Endothelial cell of umbilical vein (primary cell): Measurements from ENCODE around the gene RGS19. TPM values are rescaled to one million over a fixed set of nuclear protein-coding genes. Genes with fewer than 3 reads are reported as not detected.

Source experiments
- BruUV-seq: library from RNA; stranded (reverse); fragments of 400-500 nt; replicated peaks from 2 replicates; lab custom pipeline; 2021; lab: Mats Ljungman, UMichigan
- CTCF ChIA-PET: fragments of 300-600, 350-600 bp; sonication (Branson Sonifier 250); formaldehyde crosslinking; loops from one replicate; lab custom pipeline; 2021; ENCODE audit warnings: antibody characterized with exemption, inconsistent platforms; lab: Charles Lee
- POLR2A ChIA-PET: fragments of 300-600, 350-600 bp; sonication (Branson Sonifier 250); formaldehyde crosslinking; loops from one replicate; lab custom pipeline; 2021; ENCODE audit warnings: antibody characterized with exemption, inconsistent platforms; lab: Charles Lee
- DNase-seq: peaks from one replicate; pipeline ENCODE4 v3.0.0-alpha.2; 2011; ENCODE audit warnings: low read depth, low spot score
- FAIRE-seq: peaks from 2 replicates; lab custom pipeline; 2011; peaks lifted over from hg19 to GRCh38; lab: Jason Lieb, UNC
- H2AFZ ChIP-seq: 2 replicates; pipeline ENCODE4 v1.6.0; 2012; ENCODE audit warnings: low read depth, low read length, control low read depth, inconsistent platforms
- H3K27ac ChIP-seq: 2 replicates; pipeline ENCODE4 v1.5.1; 2011; ENCODE audit warnings: low read depth, mild to moderate bottlenecking, control low read depth, low read length, moderate library complexity; ENCODE audit not compliant: insufficient read depth
- H3K27me3 ChIP-seq, 2 experiments: 2 replicates each; pipeline versions ENCODE4 v1.6.0 to v1.6.1; 2011; ENCODE audit warnings: low read length in 2 of 2, mixed read lengths in 1 of 2; ENCODE audit not compliant: control insufficient read depth in 2 of 2, insufficient read depth in 2 of 2
- H3K36me3 ChIP-seq, 2 experiments: 2 replicates in 1 of 2; 3 replicates in 1 of 2; pipeline ENCODE4 v1.5.1; 2011; ENCODE audit warnings: low read length in 2 of 2, mild to moderate bottlenecking in 1 of 2, moderate library complexity in 1 of 2; ENCODE audit not compliant: control insufficient read depth in 2 of 2, insufficient read depth in 2 of 2; ENCODE audit errors: extremely low read depth in 1 of 2
- H3K4me1 ChIP-seq: 3 replicates; pipeline ENCODE4 v1.5.1; 2011; ENCODE audit warnings: mild to moderate bottlenecking, low read length; ENCODE audit not compliant: control insufficient read depth, insufficient read depth; ENCODE audit errors: extremely low read depth
- H3K4me2 ChIP-seq: 2 replicates; pipeline ENCODE4 v1.6.1; 2011; ENCODE audit warnings: low read length, control low read depth, mixed read lengths; ENCODE audit not compliant: insufficient read depth
- H3K4me3 ChIP-seq, 3 experiments: fragments of 200-600 bp in 1 of 3; sonication (generic), shearing (Covaris generic) in 1 of 3; replicated peaks in 1 of 3; 2 replicates each; pipeline ENCODE4 v1.5.1; 2011 to 2016; ENCODE audit warnings: control low read depth in 3 of 3, low read length in 3 of 3, mild to moderate bottlenecking in 2 of 3, inconsistent platforms in 1 of 3, low read depth in 1 of 3, moderate library complexity in 1 of 3; ENCODE audit not compliant: insufficient read depth in 1 of 3
- H3K79me2 ChIP-seq: 2 replicates; pipeline ENCODE4 v1.6.0; 2012; ENCODE audit warnings: low read length, inconsistent platforms; ENCODE audit not compliant: control insufficient read depth, insufficient read depth
- H3K9ac ChIP-seq: replicated peaks from 2 replicates; pipeline ENCODE3; 2011; ENCODE audit warnings: low read length, control low read depth; ENCODE audit not compliant: insufficient read depth; ENCODE audit errors: extremely low read depth
- H3K9me1 ChIP-seq: replicated peaks from 3 replicates; pipeline ENCODE4 v1.6.0; 2011; ENCODE audit warnings: mild to moderate bottlenecking, low read length; ENCODE audit not compliant: control insufficient read depth, insufficient read depth; ENCODE audit errors: extremely low read depth
- H3K9me3 ChIP-seq: replicated peaks from 2 replicates; pipeline ENCODE4 v1.5.1; 2012; ENCODE audit warnings: low read length, inconsistent platforms; ENCODE audit not compliant: control insufficient read depth, insufficient read depth
- H4K20me1 ChIP-seq: replicated peaks from 2 replicates; pipeline ENCODE3; 2011; ENCODE audit warnings: mild to moderate bottlenecking, low read length; ENCODE audit not compliant: control insufficient read depth, insufficient read depth; ENCODE audit errors: extremely low read depth
- EZH2 ChIP-seq: IDR thresholded peaks from 2 replicates; pipeline ENCODE4 v1.6.1; 2012; ENCODE audit warnings: borderline replicate concordance, low read depth, mild to moderate bottlenecking, moderate library complexity, low read length, inconsistent platforms; ENCODE audit not compliant: severe bottlenecking
- FOS ChIP-seq: IDR thresholded peaks from 2 replicates; pipeline ENCODE4 v1.6.1; 2011; ENCODE audit warnings: mild to moderate bottlenecking, low read length, moderate library complexity, borderline replicate concordance; ENCODE audit not compliant: insufficient read depth
- GATA2 ChIP-seq: IDR thresholded peaks from 2 replicates; pipeline ENCODE4 v1.7.0; 2011; ENCODE audit warnings: low read depth, mild to moderate bottlenecking, moderate library complexity, mixed read lengths, low read length; ENCODE audit not compliant: insufficient read length, insufficient read depth
- JUN ChIP-seq: IDR thresholded peaks from 2 replicates; pipeline ENCODE4 v1.6.1; 2011; ENCODE audit warnings: borderline replicate concordance, low read depth; ENCODE audit not compliant: insufficient read length, insufficient read depth
- MYC ChIP-seq: IDR thresholded peaks from one replicate; pipeline ENCODE4 v1.6.1; 2011; ENCODE audit warnings: mild to moderate bottlenecking, low read depth, low read length
- POLR2A ChIP-seq: IDR thresholded peaks from 2 replicates; pipeline ENCODE4 v1.6.1; 2012; ENCODE audit warnings: low read depth, mild to moderate bottlenecking, control low read depth, low read length
- POLR2AphosphoS5 ChIP-seq: IDR thresholded peaks from 2 replicates; pipeline ENCODE4 v1.6.1; 2012; ENCODE audit warnings: low read depth, mild to moderate bottlenecking, control low read depth, low read length, moderate library complexity; ENCODE audit not compliant: insufficient read depth
- dilution Hi-C: fragments of 300-500 bp; cut with MboI; formaldehyde crosslinking; loops from one replicate; pipeline ENCODE4 v1.15.0; 2019; ENCODE audit warnings: low sequenced_read_pairs; ENCODE audit not compliant: extremely low pct_ligation_motif_present
- intact Hi-C: fragments of 100-400 bp; cut with micrococcal nuclease; formaldehyde crosslinking; loops from one replicate; pipeline ENCODE4 v1.10.0; 2022
- polyA plus RNA-seq, 4 experiments: library from polyadenylated mRNA; depleted of rRNA in 3 of 4; stranded (reverse) in 3 of 4; unstranded in 1 of 4; fragments of >200 nt; gene quantifications; 2 replicates each; pipeline versions ENCODE4 v1.2.1 to v1.2.3, GENCODE V29; 2011 to 2012; ENCODE audit warnings: missing spikeins in 1 of 4
- total RNA-seq: library from RNA; stranded (reverse); gene quantifications from 2 replicates; pipeline ENCODE4 v1.2.3, GENCODE V29; 2021
- TF ChIP-seq, protein P1 (sequence below): IDR thresholded peaks from 2 replicates; pipeline ENCODE4 v1.6.1; 2011; ENCODE audit not compliant: insufficient read depth, insufficient read length
- TF ChIP-seq, protein P2 (sequence below), 2 donors: IDR thresholded peaks; 1 replicate in 1 of 2; 2 replicates in 1 of 2; pipeline ENCODE4 v1.5.1; 2011; ENCODE audit warnings: low read length in 2 of 2, mild to moderate bottlenecking in 2 of 2, moderate library complexity in 2 of 2, control low read depth in 1 of 2, inconsistent platforms in 1 of 2, low read depth in 1 of 2; ENCODE audit not compliant: insufficient read depth in 1 of 2; ENCODE audit errors: extremely low read depth in 1 of 2

RGS19 gene
- total and polyA plus RNA-seq, 2 donors (not counting 3 experiments of a cell fraction or from before 2014, with no cell fraction given): 27.8 to 33.7 TPM

DNA sequence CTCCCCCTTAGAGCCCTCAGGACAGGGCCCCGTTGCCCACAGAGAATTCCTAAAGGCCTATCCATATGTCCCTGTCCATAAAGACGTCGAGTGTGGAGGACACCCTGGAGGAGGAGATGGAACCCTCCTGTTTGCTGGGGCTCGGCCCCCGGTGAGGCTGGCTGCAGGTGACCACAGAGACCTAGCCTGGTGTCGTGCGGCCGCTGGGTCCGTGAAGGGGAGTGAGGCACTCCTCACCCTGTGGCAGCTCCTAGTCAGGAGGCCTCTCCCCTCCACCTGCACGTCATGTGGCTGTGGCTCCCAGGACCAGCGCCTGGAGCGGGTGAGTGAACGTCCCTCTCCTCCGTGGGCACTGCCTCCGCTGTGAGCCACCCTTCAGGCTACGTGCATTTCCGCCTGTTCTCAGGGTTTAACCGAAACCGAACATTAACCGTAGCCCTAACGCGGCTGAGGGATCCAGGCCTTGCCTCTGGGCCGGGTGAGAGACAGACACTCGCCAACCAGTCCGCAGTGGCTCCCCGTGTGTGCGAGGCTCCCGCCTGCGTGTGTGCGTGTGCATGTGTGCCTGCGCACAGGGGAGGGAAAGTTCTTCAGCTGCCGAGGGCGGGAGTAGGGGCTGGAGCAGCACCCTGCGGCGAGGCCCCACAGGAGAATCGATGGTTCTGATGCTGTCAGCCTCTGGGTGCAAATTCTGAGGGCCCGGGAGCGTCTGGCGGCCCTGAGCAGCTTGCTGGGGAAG is 22.3 kb downstream of the RGS19 start:
- H3K36me3 ChIP-seq: no peaks in the 10 kb centered on the region
- peak; percentile 60 for DNase-seq
- TF ChIP-seq MYC (no peak), JUN (no peak), FOS (no peak), POLR2A (no peak), EZH2 (no peak), GATA2 (no peak), POLR2AphosphoS5 (no peak)
- TF ChIP-seq, protein P1, sequence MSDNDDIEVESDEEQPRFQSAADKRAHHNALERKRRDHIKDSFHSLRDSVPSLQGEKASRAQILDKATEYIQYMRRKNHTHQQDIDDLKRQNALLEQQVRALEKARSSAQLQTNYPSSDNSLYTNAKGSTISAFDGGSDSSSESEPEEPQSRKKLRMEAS: no peak
- TF ChIP-seq, protein P2, sequence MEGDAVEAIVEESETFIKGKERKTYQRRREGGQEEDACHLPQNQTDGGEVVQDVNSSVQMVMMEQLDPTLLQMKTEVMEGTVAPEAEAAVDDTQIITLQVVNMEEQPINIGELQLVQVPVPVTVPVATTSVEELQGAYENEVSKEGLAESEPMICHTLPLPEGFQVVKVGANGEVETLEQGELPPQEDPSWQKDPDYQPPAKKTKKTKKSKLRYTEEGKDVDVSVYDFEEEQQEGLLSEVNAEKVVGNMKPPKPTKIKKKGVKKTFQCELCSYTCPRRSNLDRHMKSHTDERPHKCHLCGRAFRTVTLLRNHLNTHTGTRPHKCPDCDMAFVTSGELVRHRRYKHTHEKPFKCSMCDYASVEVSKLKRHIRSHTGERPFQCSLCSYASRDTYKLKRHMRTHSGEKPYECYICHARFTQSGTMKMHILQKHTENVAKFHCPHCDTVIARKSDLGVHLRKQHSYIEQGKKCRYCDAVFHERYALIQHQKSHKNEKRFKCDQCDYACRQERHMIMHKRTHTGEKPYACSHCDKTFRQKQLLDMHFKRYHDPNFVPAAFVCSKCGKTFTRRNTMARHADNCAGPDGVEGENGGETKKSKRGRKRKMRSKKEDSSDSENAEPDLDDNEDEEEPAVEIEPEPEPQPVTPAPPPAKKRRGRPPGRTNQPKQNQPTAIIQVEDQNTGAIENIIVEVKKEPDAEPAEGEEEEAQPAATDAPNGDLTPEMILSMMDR (IDR thresholded peaks at IDR 0.05; ENCODE audit: extremely low read depth in 1 of 2, insufficient read depth in 1 of 2, low read depth in 1 of 2, low read length in 2 of 2): no peak
- H3K4me2 ChIP-seq: no peak overlapping the region
- H2AFZ ChIP-seq: peak overlapping the region; percentile 59
- intact Hi-C loops: loop anchor here (1.0 to 10.0 kb wide), 5 partner anchors 18 to 518 kb away; partner anchors contain the start of genes DNAJC5, PRPF6 and UCKL1
- BruUV-seq: no TSS peak
- H4K20me1 ChIP-seq: no peaks in the 10 kb centered on the region
- H3K4me3 ChIP-seq: no peak overlapping the region
- FAIRE-seq: no peak
- dilution Hi-C loops: no loop called here
- peak overlapping the region; percentile 40 for H3K27ac ChIP-seq
- peak overlapping the region; percentile 5 for H3K9ac ChIP-seq
- CTCF ChIA-PET: interaction anchor here (0.6 to 15.2 kb wide), 18 partner anchors 8 to 748 kb away, joined by 3 to 412 read pairs (median 5); partner anchors contain the start of genes C20orf204, OPRL1, PRPF6 and PTK6
- H3K27me3 ChIP-seq: no peaks in the 10 kb centered on the region
- H3K79me2 ChIP-seq: no peaks in the 10 kb centered on the region
- peaks cover 56% of the 10 kb centered on the region for H3K4me1 ChIP-seq
- POLR2A ChIA-PET: interaction anchor here (0.7 to 1.9 kb wide), 4 partner anchors 10 to 77 kb away, joined by 3 to 9 read pairs (median 4); no protein-coding TSS in a partner anchor
- H3K9me3 ChIP-seq: no peaks in the 10 kb centered on the region
- H3K9me1 ChIP-seq: no peaks in the 10 kb centered on the region
